Measurements from ENCODE around the gene ZBTB7C. TPM values are rescaled to one million over a fixed set of nuclear protein-coding genes. Genes with fewer than 3 reads are reported as not detected.

The ZBTB7C gene
- total RNA-seq, 1 experiment from 2014 or later: 0.32 TPM

GRCh38 chr18:48330016-48330991 is 78.9 kb downstream of the ZBTB7C start:
- no TSS peak for BruUV-seq (replicated peaks)
- TF ChIP-seq, protein P1, sequence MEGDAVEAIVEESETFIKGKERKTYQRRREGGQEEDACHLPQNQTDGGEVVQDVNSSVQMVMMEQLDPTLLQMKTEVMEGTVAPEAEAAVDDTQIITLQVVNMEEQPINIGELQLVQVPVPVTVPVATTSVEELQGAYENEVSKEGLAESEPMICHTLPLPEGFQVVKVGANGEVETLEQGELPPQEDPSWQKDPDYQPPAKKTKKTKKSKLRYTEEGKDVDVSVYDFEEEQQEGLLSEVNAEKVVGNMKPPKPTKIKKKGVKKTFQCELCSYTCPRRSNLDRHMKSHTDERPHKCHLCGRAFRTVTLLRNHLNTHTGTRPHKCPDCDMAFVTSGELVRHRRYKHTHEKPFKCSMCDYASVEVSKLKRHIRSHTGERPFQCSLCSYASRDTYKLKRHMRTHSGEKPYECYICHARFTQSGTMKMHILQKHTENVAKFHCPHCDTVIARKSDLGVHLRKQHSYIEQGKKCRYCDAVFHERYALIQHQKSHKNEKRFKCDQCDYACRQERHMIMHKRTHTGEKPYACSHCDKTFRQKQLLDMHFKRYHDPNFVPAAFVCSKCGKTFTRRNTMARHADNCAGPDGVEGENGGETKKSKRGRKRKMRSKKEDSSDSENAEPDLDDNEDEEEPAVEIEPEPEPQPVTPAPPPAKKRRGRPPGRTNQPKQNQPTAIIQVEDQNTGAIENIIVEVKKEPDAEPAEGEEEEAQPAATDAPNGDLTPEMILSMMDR (conservative IDR thresholded peaks at IDR 0.05; ENCODE audit: low read depth, low read length): no peak
- TF ChIP-seq EZH2 (IDR thresholded peaks at IDR 0.05; ENCODE audit: borderline replicate concordance, low read depth, low read length, poor library complexity, severe bottlenecking): no peak
- peaks cover 3% of the 10 kb centered on the region for H3K27me3 ChIP-seq (replicated peaks; ENCODE audit: insufficient read depth, low read depth, low read length, poor library complexity)
- H3K4me1 ChIP-seq (ENCODE audit: insufficient read depth, low read length, poor library complexity, severe bottlenecking): no peaks in the 10 kb centered on the region
- no peak overlapping the region for H3K27ac ChIP-seq (ENCODE audit: low read depth, low read length, poor library complexity, severe bottlenecking)
- intact Hi-C loops (cut with micrococcal nuclease; ENCODE audit: unreplicated experiment): no loop called here
- H3K36me3 ChIP-seq (ENCODE audit: insufficient read depth, low read length, poor library complexity, severe bottlenecking): no peaks in the 10 kb centered on the region
- CTCF ChIA-PET: no interaction called here
- POLR2A ChIA-PET (ENCODE audit: low non-redundant PET): interaction anchor here (0.6 kb wide), 1 partner anchor 25 kb away, joined by 3 read pairs; no protein-coding TSS in a partner anchor
- DNase-seq (ENCODE audit: low spot score): peak; percentile 12
- H3K4me3 ChIP-seq (ENCODE audit: low read depth, low read length, poor library complexity, severe bottlenecking): no peak overlapping the region
- no peaks in the 10 kb centered on the region for H3K9me3 ChIP-seq (ENCODE audit: low read depth, low read length, poor library complexity, severe bottlenecking)

GRCh38 chr18:48328473-48329210 is 80.5 kb downstream of the ZBTB7C start:
- intact Hi-C loops (cut with micrococcal nuclease; ENCODE audit: unreplicated experiment): no loop called here
- Histone ChIP-seq H3K27ac (ENCODE audit: low read depth, low read length, poor library complexity, severe bottlenecking) (no peak overlapping the region), H3K27me3 (replicated peaks; ENCODE audit: insufficient read depth, low read depth, low read length, poor library complexity) (peaks cover 3% of the 10 kb centered on the region), H3K4me1 (ENCODE audit: insufficient read depth, low read length, poor library complexity, severe bottlenecking) (no peaks in the 10 kb centered on the region), H3K9me3 (ENCODE audit: low read depth, low read length, poor library complexity, severe bottlenecking) (no peaks in the 10 kb centered on the region), H3K36me3 (ENCODE audit: insufficient read depth, low read length, poor library complexity, severe bottlenecking) (no peaks in the 10 kb centered on the region), H3K4me3 (ENCODE audit: low read depth, low read length, poor library complexity, severe bottlenecking) (no peak overlapping the region)
- POLR2A ChIA-PET (ENCODE audit: low non-redundant PET): no interaction called here
- DNase-seq (ENCODE audit: low spot score): no peak
- BruUV-seq (replicated peaks): no TSS peak
- no peak for TF ChIP-seq EZH2 (IDR thresholded peaks at IDR 0.05; ENCODE audit: borderline replicate concordance, low read depth, low read length, poor library complexity, severe bottlenecking)
- TF ChIP-seq, protein P1 (conservative IDR thresholded peaks at IDR 0.05; ENCODE audit: low read depth, low read length): no peak
- CTCF ChIA-PET: no interaction called here

DNA sequence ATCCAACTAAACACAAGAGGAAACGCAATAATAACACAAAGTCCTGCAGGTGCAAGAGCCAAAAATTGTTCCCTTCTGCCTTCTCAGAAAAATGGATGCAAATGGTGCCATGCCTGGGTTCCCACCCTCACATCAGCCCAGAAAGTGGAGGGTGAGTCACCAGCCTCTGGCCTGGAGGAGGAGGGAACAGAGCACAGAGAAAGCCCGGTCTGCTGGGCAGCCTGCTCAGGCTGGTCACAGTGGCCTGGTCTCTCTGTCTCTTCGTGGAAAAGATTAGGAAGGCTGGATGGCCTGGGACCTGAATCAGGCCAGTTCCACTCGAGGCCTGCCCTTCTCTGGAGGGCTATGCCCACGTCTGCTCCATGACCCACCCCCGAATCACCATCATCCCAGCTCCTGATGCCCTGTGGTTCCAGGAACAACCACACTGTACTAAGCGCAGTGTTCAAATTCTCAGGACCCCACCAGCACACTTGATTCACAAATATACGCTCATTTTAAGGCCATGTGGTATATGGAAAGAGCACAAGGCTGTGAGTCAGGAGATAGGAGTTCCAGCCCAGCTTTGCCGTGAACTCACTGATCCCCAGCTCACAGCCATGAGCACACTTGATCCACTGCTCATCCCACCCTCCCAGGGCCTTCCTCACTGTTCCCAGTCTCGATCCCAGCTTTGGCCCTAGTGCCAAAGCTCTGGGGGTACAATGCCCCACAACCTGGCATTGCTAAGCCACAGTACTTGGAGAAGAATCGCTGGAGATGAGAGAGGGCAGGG is 82.1 kb downstream of the ZBTB7C start:
- no TSS peak for BruUV-seq (replicated peaks)
- no peak for DNase-seq (ENCODE audit: low spot score)
- H3K9me3 ChIP-seq (ENCODE audit: low read depth, low read length, poor library complexity, severe bottlenecking): no peaks in the 10 kb centered on the region
- TF ChIP-seq EZH2 (IDR thresholded peaks at IDR 0.05; ENCODE audit: borderline replicate concordance, low read depth, low read length, poor library complexity, severe bottlenecking): no peak
- TF ChIP-seq, protein P1 (conservative IDR thresholded peaks at IDR 0.05; ENCODE audit: low read depth, low read length): no peak
- no peaks in the 10 kb centered on the region for H3K27me3 ChIP-seq (replicated peaks; ENCODE audit: insufficient read depth, low read depth, low read length, poor library complexity)
- intact Hi-C loops (cut with micrococcal nuclease; ENCODE audit: unreplicated experiment): no loop called here
- POLR2A ChIA-PET (ENCODE audit: low non-redundant PET): no interaction called here
- no peak overlapping the region for H3K4me3 ChIP-seq (ENCODE audit: low read depth, low read length, poor library complexity, severe bottlenecking)
- H3K4me1 ChIP-seq (ENCODE audit: insufficient read depth, low read length, poor library complexity, severe bottlenecking): no peaks in the 10 kb centered on the region
- CTCF ChIA-PET: no interaction called here
- H3K36me3 ChIP-seq (ENCODE audit: insufficient read depth, low read length, poor library complexity, severe bottlenecking): no peaks in the 10 kb centered on the region
- no peak overlapping the region for H3K27ac ChIP-seq (ENCODE audit: low read depth, low read length, poor library complexity, severe bottlenecking)
